B cell (primary cell): ENCODE measurements around the gene RPRM.

Experiments used
- EZH2 ChIP-seq: IDR thresholded peaks from 2 replicates; pipeline ENCODE4 v1.6.1; 2012; ENCODE audit warnings: borderline replicate concordance, low read depth, mild to moderate bottlenecking, moderate library complexity, low read length; ENCODE audit not compliant: insufficient read depth, poor library complexity, severe bottlenecking
- TF ChIP-seq, protein P1 (sequence below): fragments of 200-600 bp; IDR thresholded peaks from one replicate; pipeline ENCODE4 v1.8.0; 2022; ENCODE audit warnings: antibody characterized with exemption, mild to moderate bottlenecking

GRCh38 chr2:153474407-153474806, 4.2 kb downstream of the RPRM start:
- TF ChIP-seq, protein P1, sequence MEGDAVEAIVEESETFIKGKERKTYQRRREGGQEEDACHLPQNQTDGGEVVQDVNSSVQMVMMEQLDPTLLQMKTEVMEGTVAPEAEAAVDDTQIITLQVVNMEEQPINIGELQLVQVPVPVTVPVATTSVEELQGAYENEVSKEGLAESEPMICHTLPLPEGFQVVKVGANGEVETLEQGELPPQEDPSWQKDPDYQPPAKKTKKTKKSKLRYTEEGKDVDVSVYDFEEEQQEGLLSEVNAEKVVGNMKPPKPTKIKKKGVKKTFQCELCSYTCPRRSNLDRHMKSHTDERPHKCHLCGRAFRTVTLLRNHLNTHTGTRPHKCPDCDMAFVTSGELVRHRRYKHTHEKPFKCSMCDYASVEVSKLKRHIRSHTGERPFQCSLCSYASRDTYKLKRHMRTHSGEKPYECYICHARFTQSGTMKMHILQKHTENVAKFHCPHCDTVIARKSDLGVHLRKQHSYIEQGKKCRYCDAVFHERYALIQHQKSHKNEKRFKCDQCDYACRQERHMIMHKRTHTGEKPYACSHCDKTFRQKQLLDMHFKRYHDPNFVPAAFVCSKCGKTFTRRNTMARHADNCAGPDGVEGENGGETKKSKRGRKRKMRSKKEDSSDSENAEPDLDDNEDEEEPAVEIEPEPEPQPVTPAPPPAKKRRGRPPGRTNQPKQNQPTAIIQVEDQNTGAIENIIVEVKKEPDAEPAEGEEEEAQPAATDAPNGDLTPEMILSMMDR, result no peak
- TF ChIP-seq EZH2, result no peak
